Stomach smooth muscle (tissue), 2 donors: ENCODE measurements around the gene TTYH2.
A peak's percentile ranks its signal among the peaks of the same experiment; 100 is the strongest.

ENCODE experiments used
- H3K27ac ChIP-seq: one replicate; pipeline ENCODE4 v1.7.0; 2013; ENCODE audit warnings: mild to moderate bottlenecking, low read length, inconsistent platforms
- H3K27me3 ChIP-seq, 2 donors: one replicate each; pipeline ENCODE4 v1.7.0; 2013; ENCODE audit warnings: low read length in 2 of 2; ENCODE audit not compliant: insufficient read depth in 2 of 2, control insufficient read depth in 1 of 2
- H3K36me3 ChIP-seq, 2 donors: one replicate each; pipeline ENCODE4 v1.7.0; 2013; ENCODE audit warnings: low read length in 2 of 2; ENCODE audit not compliant: control insufficient read depth in 2 of 2, insufficient read depth in 2 of 2
- H3K4me1 ChIP-seq: one replicate; pipeline ENCODE4 v1.7.0; 2013; ENCODE audit warnings: low read length; ENCODE audit not compliant: control insufficient read depth, insufficient read depth
- H3K4me3 ChIP-seq, 2 donors: one replicate each; pipeline ENCODE4 v1.7.0; 2013; ENCODE audit warnings: low read length in 2 of 2
- H3K9ac ChIP-seq, 2 donors: one replicate each; pipeline ENCODE4 v1.7.0; 2013; ENCODE audit warnings: low read length in 2 of 2, mild to moderate bottlenecking in 1 of 2
- H3K9me3 ChIP-seq, 2 donors: one replicate each; pipeline ENCODE4 v1.7.0; 2013; ENCODE audit warnings: low read length in 2 of 2; ENCODE audit not compliant: control insufficient read depth in 2 of 2
- donor health status: healthy.
- donor health status: Pancreatic carcinoma.

TTYH2 gene

GRCh38 chr17:74224959-74225725, 11.8 kb downstream of the TTYH2 start:
- Histone ChIP-seq H3K36me3 (peaks cover 0 to 2% of the 10 kb centered on the region in 2 donors), H3K27me3 (no peaks in the 10 kb centered on the region), H3K4me3 (no peak overlapping the region), H3K4me1 (no peaks in the 10 kb centered on the region), H3K9me3 (no peaks in the 10 kb centered on the region), H3K9ac (no peak overlapping the region), H3K27ac (no peak overlapping the region)

GRCh38 chr17:74226252-74226651, 12.9 kb downstream of the TTYH2 start:
- H3K36me3 ChIP-seq = peaks cover 0 to 6% of the 10 kb centered on the region in 2 donors
- no peaks in the 10 kb centered on the region for H3K9me3 ChIP-seq
- no peak overlapping the region for H3K9ac ChIP-seq
- no peaks in the 10 kb centered on the region for H3K27me3 ChIP-seq
- H3K4me1 ChIP-seq = no peaks in the 10 kb centered on the region
- H3K27ac ChIP-seq = no peak overlapping the region
- no peak overlapping the region for H3K4me3 ChIP-seq

GRCh38 chr17:74227271-74228080, 14.1 kb downstream of the TTYH2 start:
- no peaks in the 10 kb centered on the region for H3K9me3 ChIP-seq
- no peaks in the 10 kb centered on the region for H3K27me3 ChIP-seq
- no peak overlapping the region for H3K9ac ChIP-seq
- no peaks in the 10 kb centered on the region for H3K4me1 ChIP-seq
- H3K36me3 ChIP-seq = peaks cover 0 to 6% of the 10 kb centered on the region in 2 donors
- no peak overlapping the region for H3K4me3 ChIP-seq
- H3K27ac ChIP-seq = no peak overlapping the region

DNA sequence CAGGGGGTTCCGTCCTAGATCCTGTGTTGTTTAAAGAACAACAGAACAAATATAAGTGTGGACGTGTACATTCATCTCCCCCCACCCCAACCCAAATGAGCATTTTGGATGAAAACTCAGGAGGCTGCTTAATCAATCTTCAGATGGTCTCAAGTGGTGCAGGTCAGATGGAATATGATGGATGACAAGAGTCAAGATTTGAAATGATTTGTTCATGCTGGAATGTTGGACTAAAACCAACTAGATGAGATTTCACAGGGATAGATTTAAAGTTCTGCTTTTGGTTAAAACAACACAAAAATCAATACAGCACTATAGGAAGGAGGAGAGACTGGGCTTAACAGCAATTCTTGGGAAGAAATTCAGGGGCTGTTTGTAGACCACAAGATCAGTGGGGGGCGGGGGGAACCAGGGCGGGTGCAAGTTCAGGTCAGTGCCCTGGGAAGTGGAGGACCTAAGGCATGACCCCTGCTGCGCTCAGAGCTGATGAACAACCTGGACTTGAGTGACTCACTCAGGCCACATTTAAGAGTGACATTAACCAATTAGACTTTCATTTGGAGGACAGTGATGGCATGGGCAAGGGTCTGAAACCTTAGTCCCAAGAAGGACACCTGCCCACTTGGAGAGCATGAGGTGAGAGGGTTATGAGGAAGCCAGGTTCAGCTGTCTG, 15.1 kb downstream of the TTYH2 start:
- H3K9ac ChIP-seq = no peak overlapping the region
- H3K4me3 ChIP-seq = no peak overlapping the region
- H3K4me1 ChIP-seq = no peaks in the 10 kb centered on the region
- H3K27ac ChIP-seq = no peak overlapping the region
- no peaks in the 10 kb centered on the region for H3K9me3 ChIP-seq
- H3K27me3 ChIP-seq = no peaks in the 10 kb centered on the region
- peaks cover 0 to 6% of the 10 kb centered on the region in 2 donors for H3K36me3 ChIP-seq

GRCh38 chr17:74230896-74231295, 17.5 kb downstream of the TTYH2 start:
- H3K27ac ChIP-seq = no peak overlapping the region
- no peak overlapping the region for H3K4me3 ChIP-seq
- no peaks in the 10 kb centered on the region for H3K27me3 ChIP-seq
- H3K4me1 ChIP-seq = no peaks in the 10 kb centered on the region
- no peaks in the 10 kb centered on the region for H3K9me3 ChIP-seq
- H3K9ac ChIP-seq = no peak overlapping the region
- peaks cover 0 to 4% of the 10 kb centered on the region in 2 donors for H3K36me3 ChIP-seq

GRCh38 chr17:74231928-74232907, 18.8 kb downstream of the TTYH2 start:
- Histone ChIP-seq H3K9ac (no peak overlapping the region), H3K36me3 (peaks cover 0 to 4% of the 10 kb centered on the region in 2 donors), H3K27ac (no peak overlapping the region)

DNA sequence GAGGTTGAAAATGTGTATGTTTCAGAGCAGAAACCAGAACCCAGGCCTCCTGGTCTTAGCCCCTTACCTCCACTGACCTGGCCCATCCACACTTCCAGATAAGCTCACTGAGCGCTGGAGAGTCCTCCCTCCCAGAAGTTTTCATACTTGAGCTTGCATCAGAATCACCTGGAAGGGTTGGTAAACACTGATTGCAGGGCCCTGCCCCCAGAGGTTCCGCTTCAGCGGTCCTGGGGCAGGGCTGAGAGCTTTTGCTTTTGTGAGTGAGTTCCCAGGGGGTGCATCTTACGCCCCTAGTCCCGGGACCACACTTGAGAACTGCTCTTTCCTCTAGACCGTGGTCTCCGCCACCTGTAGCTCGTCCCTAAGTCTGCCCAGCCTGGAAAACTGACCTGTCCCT, 20.6 kb downstream of the TTYH2 start:
- peaks cover 3 to 4% of the 10 kb centered on the region in 2 donors for H3K36me3 ChIP-seq
- no peak overlapping the region for H3K4me3 ChIP-seq
- H3K9me3 ChIP-seq = no peaks in the 10 kb centered on the region
- no peaks in the 10 kb centered on the region for H3K27me3 ChIP-seq
- no peak overlapping the region for H3K9ac ChIP-seq
- H3K27ac ChIP-seq = no peak overlapping the region
- no peaks in the 10 kb centered on the region for H3K4me1 ChIP-seq

More at GRCh38 chr17:74231928-74232907, 18.8 kb downstream of the TTYH2 start:
- Histone ChIP-seq H3K9me3 (no peaks in the 10 kb centered on the region), H3K27me3 (no peaks in the 10 kb centered on the region), H3K4me3 (no peak overlapping the region), H3K4me1 (no peaks in the 10 kb centered on the region)

DNA sequence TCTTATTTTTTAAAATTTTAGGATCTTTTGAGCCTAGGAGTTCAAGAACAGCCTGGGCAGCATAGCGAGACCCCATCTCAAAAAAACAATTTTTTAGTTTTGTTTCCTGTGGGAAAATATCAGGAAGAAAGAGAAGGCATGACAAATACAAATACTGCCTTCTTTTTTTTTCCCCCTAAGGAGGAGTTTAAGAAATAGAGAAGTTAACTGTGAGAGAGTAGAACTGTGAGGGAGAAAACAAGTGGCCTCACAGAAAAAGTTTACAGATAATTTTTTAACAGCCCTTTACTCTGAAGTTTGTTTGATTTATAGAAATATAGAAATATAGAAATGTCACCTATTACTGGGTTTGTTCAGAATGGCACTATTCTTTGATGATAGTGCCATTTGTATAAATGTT, 21.1 kb downstream of the TTYH2 start:
- Histone ChIP-seq H3K27ac (no peak overlapping the region), H3K36me3 (peaks cover 3 to 4% of the 10 kb centered on the region in 2 donors), H3K4me3 (no peak overlapping the region), H3K27me3 (no peaks in the 10 kb centered on the region), H3K9me3 (no peaks in the 10 kb centered on the region), H3K9ac (no peak overlapping the region), H3K4me1 (peaks cover 2% of the 10 kb centered on the region)

- H3K4me3 ChIP-seq = peak overlapping the region in 1 of 2 donors; percentile 15
- no peak overlapping the region for H3K27ac ChIP-seq
- H3K27me3 ChIP-seq = no peaks in the 10 kb centered on the region
- H3K9ac ChIP-seq = no peak overlapping the region
- no peaks in the 10 kb centered on the region for H3K9me3 ChIP-seq
- H3K4me1 ChIP-seq = peaks cover 2% of the 10 kb centered on the region
- peaks cover 3 to 4% of the 10 kb centered on the region in 2 donors for H3K36me3 ChIP-seq
Measured at GRCh38 chr17:74235040-74235581, 21.7 kb downstream of the TTYH2 start.
